Keratinocyte (primary cell): ENCODE data around the gene TPO. TPM values are rescaled to one million over a fixed set of nuclear protein-coding genes. Genes with fewer than 3 reads are reported as not detected.

Source experiments
- DNase-seq: peaks from one replicate; pipeline ENCODE4 v3.0.0-alpha.2; 2011; ENCODE audit warnings: low read depth, missing footprints, low spot score
- FAIRE-seq: peaks from 2 replicates; lab custom pipeline; 2011; peaks lifted over from hg19 to GRCh38; lab: Jason Lieb, UNC
- H2AFZ ChIP-seq: 2 replicates; pipeline ENCODE4 v1.6.0; 2012; ENCODE audit warnings: low read length, control low read depth, inconsistent platforms; ENCODE audit not compliant: control insufficient read depth
- H3K27ac ChIP-seq: 2 replicates; pipeline ENCODE4 v1.5.1; 2011; ENCODE audit warnings: low read length; ENCODE audit not compliant: control insufficient read depth, insufficient read depth
- H3K27me3 ChIP-seq: 3 replicates; pipeline ENCODE4 v1.6.0; 2011; ENCODE audit warnings: low read length; ENCODE audit not compliant: control insufficient read depth, insufficient read depth; ENCODE audit errors: extremely low read depth
- H3K36me3 ChIP-seq, 2 experiments: 2 replicates in 1 of 2; 3 replicates in 1 of 2; pipeline ENCODE4 v1.5.1; 2011; ENCODE audit warnings: low read length in 2 of 2, mild to moderate bottlenecking in 1 of 2; ENCODE audit not compliant: control insufficient read depth in 2 of 2, insufficient read depth in 2 of 2; ENCODE audit errors: extremely low read depth in 1 of 2
- H3K4me1 ChIP-seq: 3 replicates; pipeline ENCODE4 v1.5.1; 2011; ENCODE audit warnings: low read length; ENCODE audit not compliant: control insufficient read depth, insufficient read depth; ENCODE audit errors: extremely low read depth
- H3K4me2 ChIP-seq: 3 replicates; pipeline ENCODE4 v1.6.0; 2011; ENCODE audit warnings: low read depth, low read length; ENCODE audit not compliant: control insufficient read depth, insufficient read depth; ENCODE audit errors: extremely low read depth
- H3K4me3 ChIP-seq, 3 experiments: fragments of 200-600 bp in 1 of 3; sonication (generic) in 1 of 3; 2 replicates in 2 of 3; 3 replicates in 1 of 3; pipeline ENCODE4 v1.5.1; 2011 to 2016; ENCODE audit warnings: low read length in 3 of 3, mild to moderate bottlenecking in 3 of 3, control low read depth in 2 of 3, inconsistent platforms in 1 of 3, low read depth in 1 of 3, mixed read lengths in 1 of 3, mixed run types in 1 of 3, moderate library complexity in 1 of 3; ENCODE audit not compliant: control insufficient read depth in 2 of 3, insufficient read depth in 2 of 3; ENCODE audit errors: extremely low read depth in 1 of 3
- H3K79me2 ChIP-seq: 2 replicates; pipeline ENCODE4 v1.6.0; 2012; ENCODE audit warnings: low read length; ENCODE audit not compliant: control insufficient read depth, insufficient read depth
- H3K9ac ChIP-seq: 3 replicates; pipeline ENCODE4 v1.6.0; 2011; ENCODE audit warnings: low read length; ENCODE audit not compliant: control insufficient read depth, insufficient read depth; ENCODE audit errors: extremely low read depth
- H3K9me1 ChIP-seq: 3 replicates; pipeline ENCODE4 v1.6.0; 2011; ENCODE audit warnings: low read length; ENCODE audit not compliant: control insufficient read depth, insufficient read depth; ENCODE audit errors: extremely low read depth
- H3K9me3 ChIP-seq: 2 replicates; pipeline ENCODE4 v1.5.1; 2012; ENCODE audit warnings: low read depth, low read length; ENCODE audit not compliant: control insufficient read depth
- H4K20me1 ChIP-seq: 3 replicates; pipeline ENCODE4 v1.6.0; 2011; ENCODE audit warnings: low read length; ENCODE audit not compliant: control insufficient read depth, insufficient read depth; ENCODE audit errors: extremely low read depth
- CTCF ChIP-seq, 3 experiments: IDR thresholded peaks in 1 of 3; conservative IDR thresholded peaks in 1 of 3; optimal IDR thresholded peaks in 1 of 3; 2 replicates in 2 of 3; 3 replicates in 1 of 3; pipeline versions ENCODE3 to v1.5.1; 2011; ENCODE audit warnings: low read length in 3 of 3, mild to moderate bottlenecking in 3 of 3, moderate library complexity in 2 of 3, control low read depth in 1 of 3, inconsistent platforms in 1 of 3; ENCODE audit not compliant: insufficient read depth in 2 of 3; ENCODE audit errors: extremely low read depth in 1 of 3
- EZH2 ChIP-seq: IDR thresholded peaks from one replicate; pipeline ENCODE4 v1.6.1; 2012; ENCODE audit warnings: inconsistent platforms, mild to moderate bottlenecking, low read length, moderate library complexity
- dilution Hi-C: fragments of 300-500 bp; cut with MboI; formaldehyde crosslinking; loops from one replicate; pipeline ENCODE4 v1.7.0; 2020; ENCODE audit warnings: low sequenced_read_pairs; ENCODE audit not compliant: extremely low pct_ligation_motif_present
- polyA plus RNA-seq, 5 experiments: library from polyadenylated mRNA; depleted of rRNA in 3 of 5; stranded (reverse) in 3 of 5; stranded (forward) in 1 of 5; unstranded in 1 of 5; fragments of >200 nt; gene quantifications; 1 replicate in 1 of 5; 2 replicates in 3 of 5; 3 replicates in 1 of 5; pipeline versions ENCODE4 v1.2.1 to v1.2.3, GENCODE V29; 2011 to 2012; ENCODE audit warnings: missing spikeins in 2 of 5, low read depth in 1 of 5, low replicate concordance in 1 of 5

Gene TPO
- polyA plus RNA-seq, 1 donor (not counting 4 experiments of a cell fraction or from before 2014, with no cell fraction given) = 0.07 TPM

DNA sequence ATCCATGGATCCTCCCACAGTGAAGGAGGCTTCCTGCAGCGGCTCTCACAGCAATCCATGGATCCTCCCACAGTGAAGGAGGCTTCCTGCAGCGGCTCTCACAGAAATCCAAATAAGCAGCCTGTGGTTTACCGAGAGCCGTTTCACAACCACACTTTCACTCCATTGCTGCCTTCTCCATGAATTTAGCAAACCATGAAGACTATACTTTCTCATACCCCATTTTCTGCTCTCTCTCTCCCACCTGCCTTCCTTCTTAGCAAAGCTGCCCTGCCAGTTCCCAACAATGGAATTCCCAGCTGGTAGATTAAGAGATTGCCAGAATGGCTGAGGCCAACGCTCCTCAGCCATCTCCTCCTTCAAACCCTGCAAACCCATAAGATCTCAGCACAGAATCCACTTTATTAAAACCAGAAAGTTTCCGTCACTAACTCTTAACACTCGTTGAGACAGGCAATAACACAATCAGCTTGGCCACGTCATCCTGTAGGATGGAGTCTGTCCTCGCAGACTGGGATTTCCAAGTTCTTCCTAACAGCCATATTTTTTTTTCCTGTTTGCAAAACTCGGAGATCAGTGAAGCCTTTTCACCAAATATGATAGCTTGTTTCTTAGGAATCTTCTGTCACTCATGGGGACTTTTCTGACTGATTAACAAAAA lies 168.8 kb downstream of the TPO start:
- no peaks in the 10 kb centered on the region for H3K79me2 ChIP-seq
- H4K20me1 ChIP-seq = no peaks in the 10 kb centered on the region
- H3K27ac ChIP-seq = no peak overlapping the region
- H3K4me3 ChIP-seq = no peak overlapping the region
- no peak for DNase-seq
- no peak overlapping the region for H2AFZ ChIP-seq
- TF ChIP-seq EZH2 (no peak), CTCF (optimal IDR thresholded peaks at IDR 0.05 in 1 of 3, IDR thresholded peaks at IDR 0.05 in 1 of 3, conservative IDR thresholded peaks at IDR 0.05 in 1 of 3; ENCODE audit: extremely low read depth in 1 of 3, insufficient read depth in 2 of 3, low read length in 3 of 3) (no peak)
- no peak overlapping the region for H3K9ac ChIP-seq
- H3K27me3 ChIP-seq = peaks cover 3% of the 10 kb centered on the region
- no peak overlapping the region for H3K4me2 ChIP-seq
- peaks cover 10% of the 10 kb centered on the region for H3K4me1 ChIP-seq
- peak; percentile 51 for FAIRE-seq
- no peaks in the 10 kb centered on the region for H3K36me3 ChIP-seq
- no peaks in the 10 kb centered on the region for H3K9me3 ChIP-seq
- no peaks in the 10 kb centered on the region for H3K9me1 ChIP-seq
- dilution Hi-C loops = loop anchor here (25.0 kb wide), 1 partner anchor 155 kb away; the partner anchor contains the start of gene PXDN

- no peaks in the 10 kb centered on the region for H3K79me2 ChIP-seq
- no peak overlapping the region for H3K27ac ChIP-seq
- FAIRE-seq (no peak), DNase-seq (no peak)
- no peak overlapping the region for H3K9ac ChIP-seq
- H3K27me3 ChIP-seq = peaks cover 3% of the 10 kb centered on the region
- peaks cover 10% of the 10 kb centered on the region for H3K4me1 ChIP-seq
- no peaks in the 10 kb centered on the region for H3K36me3 ChIP-seq
- H2AFZ ChIP-seq = no peak overlapping the region
- no peak overlapping the region for H3K4me3 ChIP-seq
- H4K20me1 ChIP-seq = no peaks in the 10 kb centered on the region
- TF ChIP-seq CTCF (optimal IDR thresholded peaks at IDR 0.05 in 1 of 3, IDR thresholded peaks at IDR 0.05 in 1 of 3, conservative IDR thresholded peaks at IDR 0.05 in 1 of 3; ENCODE audit: extremely low read depth in 1 of 3, insufficient read depth in 2 of 3, low read length in 3 of 3) (no peak), EZH2 (no peak)
- H3K9me3 ChIP-seq = no peaks in the 10 kb centered on the region
- no peak overlapping the region for H3K4me2 ChIP-seq
- no peaks in the 10 kb centered on the region for H3K9me1 ChIP-seq
- dilution Hi-C loops = loop anchor here (25.0 kb wide), 1 partner anchor 154 kb away; the partner anchor contains the start of gene PXDN
Observed at GRCh38 chr2:1582891-1583341, 169.7 kb downstream of the TPO start.
